Measurements from ENCODE around the gene TRPV4.

TRPV4 gene

GRCh38 chr12:109772622-109773321 is 60.4 kb downstream of the TRPV4 start:
- no peaks in the 10 kb centered on the region for H3K27me3 ChIP-seq (ENCODE audit: insufficient read depth, low read length, poor library complexity)
- ATAC-seq (ENCODE audit: insufficient read depth, low read depth) (no peak), DNase-seq (no peak)
- no peaks in the 10 kb centered on the region for H3K79me2 ChIP-seq (ENCODE audit: insufficient read depth, low read length)
- TF ChIP-seq CTCF (IDR thresholded peaks at IDR 0.05; ENCODE audit: borderline replicate concordance, extremely low read depth, low read length, poor library complexity, severe bottlenecking) (no peak), EZH2 (IDR thresholded peaks at IDR 0.05; ENCODE audit: borderline replicate concordance, low read depth, low read length, severe bottlenecking) (no peak)
- H3K9ac ChIP-seq (ENCODE audit: low read depth, low read length), result no peak overlapping the region
- no peaks in the 10 kb centered on the region for H3K9me3 ChIP-seq (ENCODE audit: insufficient read depth, low read length, severe bottlenecking)
- H3K4me1 ChIP-seq (ENCODE audit: insufficient read depth, low read length), result peaks cover 9% of the 10 kb centered on the region; the same call in 1 of the 2 replicates
- 0 out of 2 replicates have a peak, but pooled peaks cover 3% of the 10 kb centered on the region for H4K20me1 ChIP-seq (ENCODE audit: insufficient read depth, low read length)
- H2AFZ ChIP-seq (ENCODE audit: low read depth, low read length), result no peak overlapping the region
- no peak overlapping the region for H3K27ac ChIP-seq (ENCODE audit: low read length)
- H3K36me3 ChIP-seq (ENCODE audit: insufficient read depth, low read length), result no peaks in the 10 kb centered on the region
- H3K4me2 ChIP-seq (ENCODE audit: insufficient read depth, low read length), result no peak overlapping the region
- H3K4me3 ChIP-seq (ENCODE audit: low read depth in 1 of 2, low read length in 2 of 2), result no peak overlapping the region

GRCh38 chr12:109771746-109772621 is 61.2 kb downstream of the TRPV4 start:
- Histone ChIP-seq H3K27ac (ENCODE audit: low read length) (no peak overlapping the region), H4K20me1 (ENCODE audit: insufficient read depth, low read length) (0 out of 2 replicates have a peak, but pooled peaks cover 3% of the 10 kb centered on the region), H2AFZ (ENCODE audit: low read depth, low read length) (no peak overlapping the region), H3K9ac (ENCODE audit: low read depth, low read length) (no peak overlapping the region), H3K4me3 (ENCODE audit: low read depth in 1 of 2, low read length in 2 of 2) (no peak overlapping the region), H3K4me2 (ENCODE audit: insufficient read depth, low read length) (no peak overlapping the region), H3K79me2 (ENCODE audit: insufficient read depth, low read length) (no peaks in the 10 kb centered on the region), H3K4me1 (ENCODE audit: insufficient read depth, low read length) (peaks cover under 1% of the 10 kb centered on the region; the same call in 1 of the 2 replicates), H3K27me3 (ENCODE audit: insufficient read depth, low read length, poor library complexity) (no peaks in the 10 kb centered on the region), H3K9me3 (ENCODE audit: insufficient read depth, low read length, severe bottlenecking) (no peaks in the 10 kb centered on the region), H3K36me3 (ENCODE audit: insufficient read depth, low read length) (no peaks in the 10 kb centered on the region)
- DNase-seq (no peak), ATAC-seq (ENCODE audit: insufficient read depth, low read depth) (no peak)
- no peak for TF ChIP-seq CTCF (IDR thresholded peaks at IDR 0.05; ENCODE audit: borderline replicate concordance, extremely low read depth, low read length, poor library complexity, severe bottlenecking)
- TF ChIP-seq EZH2 (IDR thresholded peaks at IDR 0.05; ENCODE audit: borderline replicate concordance, low read depth, low read length, severe bottlenecking), result no peak

GRCh38 chr12:109770861-109771670 is 62.1 kb downstream of the TRPV4 start:
- no peaks in the 10 kb centered on the region for H3K4me1 ChIP-seq (ENCODE audit: insufficient read depth, low read length)
- H3K4me2 ChIP-seq (ENCODE audit: insufficient read depth, low read length), result no peak overlapping the region
- H3K9me3 ChIP-seq (ENCODE audit: insufficient read depth, low read length, severe bottlenecking), result no peaks in the 10 kb centered on the region
- ATAC-seq (ENCODE audit: insufficient read depth, low read depth) (no peak), DNase-seq (no peak)
- H3K9ac ChIP-seq (ENCODE audit: low read depth, low read length), result no peak overlapping the region
- H3K4me3 ChIP-seq (ENCODE audit: low read depth in 1 of 2, low read length in 2 of 2), result no peak overlapping the region
- 0 out of 2 replicates have a peak, but pooled peaks cover 3% of the 10 kb centered on the region for H4K20me1 ChIP-seq (ENCODE audit: insufficient read depth, low read length)
- H3K36me3 ChIP-seq (ENCODE audit: insufficient read depth, low read length), result no peaks in the 10 kb centered on the region
- H3K79me2 ChIP-seq (ENCODE audit: insufficient read depth, low read length), result no peaks in the 10 kb centered on the region
- no peaks in the 10 kb centered on the region for H3K27me3 ChIP-seq (ENCODE audit: insufficient read depth, low read length, poor library complexity)
- no peak overlapping the region for H3K27ac ChIP-seq (ENCODE audit: low read length)
- no peak for TF ChIP-seq EZH2 (IDR thresholded peaks at IDR 0.05; ENCODE audit: borderline replicate concordance, low read depth, low read length, severe bottlenecking)
- no peak for TF ChIP-seq CTCF (IDR thresholded peaks at IDR 0.05; ENCODE audit: borderline replicate concordance, extremely low read depth, low read length, poor library complexity, severe bottlenecking)
- no peak overlapping the region for H2AFZ ChIP-seq (ENCODE audit: low read depth, low read length)

Data from DND-41 (cell line).